ENCODE measurements around the gene CCT3. TPM values are rescaled to one million over a fixed set of nuclear protein-coding genes. Genes with fewer than 3 reads are reported as not detected.

CCT3 gene
- polyA plus RNA-seq, 2 donors, result 61.2 to 149 TPM

DNA sequence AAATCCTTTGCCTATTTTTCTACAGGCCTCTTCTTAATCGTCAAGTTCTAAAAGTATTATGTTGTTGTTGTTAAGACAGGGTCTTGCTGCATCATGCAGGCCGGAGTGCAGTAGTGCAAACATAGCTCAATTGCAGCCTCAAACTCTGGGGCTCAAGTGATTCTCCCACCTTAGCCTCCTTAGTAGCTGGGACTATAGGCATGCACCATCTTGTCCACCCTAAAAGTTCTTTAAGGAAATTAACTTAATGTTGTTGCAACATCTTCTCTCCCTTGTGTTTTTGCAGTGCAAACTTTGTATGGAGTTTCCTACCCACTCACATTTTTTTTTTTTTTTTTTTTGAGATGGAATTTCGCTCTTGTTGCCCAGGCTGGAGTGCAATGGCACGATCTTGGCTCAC is 34.9 kb downstream of the CCT3 start:
- no peaks in the 10 kb centered on the region for H3K9me3 ChIP-seq (ENCODE audit: control insufficient read depth in 2 of 2, insufficient read depth in 1 of 2, low read depth in 1 of 2, low read length in 1 of 2)
- H3K27ac ChIP-seq (ENCODE audit: low read depth in 2 of 2, low read length in 1 of 2), result no peak overlapping the region
- H3K4me1 ChIP-seq (ENCODE audit: control insufficient read depth in 2 of 2, insufficient read depth in 2 of 2, low read length in 1 of 2), result peaks cover 0 to 3% of the 10 kb centered on the region in 2 donors
- no peaks in the 10 kb centered on the region for H3K27me3 ChIP-seq (ENCODE audit: control insufficient read depth in 1 of 2, insufficient read depth in 2 of 2, low read length in 2 of 2)
- WGBS, 2 donors, result 86% methylated on average over 4 of the region's 4 CpGs
- H3K36me3 ChIP-seq (ENCODE audit: control insufficient read depth in 2 of 2, insufficient read depth in 2 of 2, low read length in 1 of 2), result peaks cover 0 to 6% of the 10 kb centered on the region in 2 donors
- no peak overlapping the region for H3K4me3 ChIP-seq (ENCODE audit: low read depth in 1 of 2, low read length in 2 of 2)

- Histone ChIP-seq H3K36me3 (ENCODE audit: control insufficient read depth in 2 of 2, insufficient read depth in 2 of 2, low read length in 1 of 2) (peaks cover 0 to 1% of the 10 kb centered on the region in 2 donors), H3K9me3 (ENCODE audit: control insufficient read depth in 2 of 2, insufficient read depth in 1 of 2, low read depth in 1 of 2, low read length in 1 of 2) (no peaks in the 10 kb centered on the region), H3K4me3 (ENCODE audit: low read depth in 1 of 2, low read length in 2 of 2) (no peak within 1 kb of the TSS), H3K27me3 (ENCODE audit: control insufficient read depth in 1 of 2, insufficient read depth in 2 of 2, low read length in 2 of 2) (no peaks in the 10 kb centered on the region), H3K27ac (ENCODE audit: low read depth in 2 of 2, low read length in 1 of 2) (no peak within 1 kb of the TSS), H3K4me1 (ENCODE audit: control insufficient read depth in 2 of 2, insufficient read depth in 2 of 2, low read length in 1 of 2) (peaks cover 5 to 10% of the 10 kb centered on the region in 2 donors)
- WGBS, 2 donors, result 89% methylated on average over 19 of the region's 19 CpGs
Measured at GRCh38 chr1:156298852-156299357, 39.2 kb downstream of the CCT3 start, which contains the start of gene VHLL. TSS of gene VHLL (minus strand) at chr1:156299307. CDS start at chr1:156299189, 118 bp downstream.

DNA sequence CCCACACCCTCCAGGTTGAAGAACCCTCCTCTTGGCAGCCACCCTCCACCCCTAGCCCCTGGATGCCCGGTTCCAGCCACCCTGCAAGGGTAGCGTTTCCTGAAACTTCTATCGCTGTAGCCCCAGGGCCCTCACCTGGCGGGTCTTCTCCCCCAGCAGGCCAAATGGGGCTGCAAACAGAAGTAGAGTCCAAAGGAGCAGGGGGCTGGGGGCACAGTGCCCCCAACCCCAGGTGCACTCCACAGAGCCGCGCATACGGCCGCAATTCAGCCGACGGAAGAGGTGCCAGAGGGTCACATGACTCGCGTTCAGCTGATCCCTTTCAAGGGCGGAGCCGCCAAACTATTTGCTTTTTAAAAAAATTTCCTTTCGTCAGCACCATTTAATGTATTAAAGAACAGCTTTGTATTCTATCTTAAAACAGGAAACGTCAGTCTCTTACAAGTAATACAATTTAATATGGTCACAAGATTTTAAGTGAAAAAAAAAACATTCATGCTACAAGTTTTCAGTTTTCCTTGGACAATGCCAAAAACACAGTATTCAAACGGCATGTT is 42.6 kb downstream of the CCT3 start, which contains the start of gene GLMP:
Gene GLMP (minus strand): TSS at position 289 of the 557 bp plus-strand sequence. CDS start 34 bp downstream, at position 255.
- Histone ChIP-seq H3K27me3 (ENCODE audit: control insufficient read depth in 1 of 2, insufficient read depth in 2 of 2, low read length in 2 of 2) (no peaks in the 10 kb centered on the region), H3K27ac (ENCODE audit: low read depth in 2 of 2, low read length in 1 of 2) (peak within 1 kb of the TSS; percentile 40 to 76), H3K36me3 (ENCODE audit: control insufficient read depth in 2 of 2, insufficient read depth in 2 of 2, low read length in 1 of 2) (peaks cover 0 to 7% of the 10 kb centered on the region in 2 donors), H3K9me3 (ENCODE audit: control insufficient read depth in 2 of 2, insufficient read depth in 1 of 2, low read depth in 1 of 2, low read length in 1 of 2) (no peaks in the 10 kb centered on the region), H3K4me3 (ENCODE audit: low read depth in 1 of 2, low read length in 2 of 2) (peak within 1 kb of the TSS; percentile 69 to 92), H3K4me1 (ENCODE audit: control insufficient read depth in 2 of 2, insufficient read depth in 2 of 2, low read length in 1 of 2) (peaks cover 5 to 28% of the 10 kb centered on the region in 2 donors)
- WGBS, 2 donors, result 0% methylated on average over 17 of the region's 17 CpGs

GRCh38 chr1:156293895-156294294 is 44.2 kb downstream of the CCT3 start:
- Histone ChIP-seq H3K27ac (ENCODE audit: low read depth in 2 of 2, low read length in 1 of 2) (no peak overlapping the region), H3K36me3 (ENCODE audit: control insufficient read depth in 2 of 2, insufficient read depth in 2 of 2, low read length in 1 of 2) (peaks cover 0 to 8% of the 10 kb centered on the region in 2 donors), H3K4me3 (ENCODE audit: low read depth in 1 of 2, low read length in 2 of 2) (no peak overlapping the region), H3K9me3 (ENCODE audit: control insufficient read depth in 2 of 2, insufficient read depth in 1 of 2, low read depth in 1 of 2, low read length in 1 of 2) (no peaks in the 10 kb centered on the region), H3K27me3 (ENCODE audit: control insufficient read depth in 1 of 2, insufficient read depth in 2 of 2, low read length in 2 of 2) (no peaks in the 10 kb centered on the region), H3K4me1 (ENCODE audit: control insufficient read depth in 2 of 2, insufficient read depth in 2 of 2, low read length in 1 of 2) (peaks cover 5 to 28% of the 10 kb centered on the region in 2 donors)
- WGBS, 2 donors, result 88 to 90% methylated on average over 9 of the region's 9 CpGs

GRCh38 chr1:156293098-156293434 is 45.0 kb downstream of the CCT3 start:
- H3K27ac ChIP-seq (ENCODE audit: low read depth in 2 of 2, low read length in 1 of 2), result peak overlapping the region in 1 of 2 donors; percentile 89

DNA sequence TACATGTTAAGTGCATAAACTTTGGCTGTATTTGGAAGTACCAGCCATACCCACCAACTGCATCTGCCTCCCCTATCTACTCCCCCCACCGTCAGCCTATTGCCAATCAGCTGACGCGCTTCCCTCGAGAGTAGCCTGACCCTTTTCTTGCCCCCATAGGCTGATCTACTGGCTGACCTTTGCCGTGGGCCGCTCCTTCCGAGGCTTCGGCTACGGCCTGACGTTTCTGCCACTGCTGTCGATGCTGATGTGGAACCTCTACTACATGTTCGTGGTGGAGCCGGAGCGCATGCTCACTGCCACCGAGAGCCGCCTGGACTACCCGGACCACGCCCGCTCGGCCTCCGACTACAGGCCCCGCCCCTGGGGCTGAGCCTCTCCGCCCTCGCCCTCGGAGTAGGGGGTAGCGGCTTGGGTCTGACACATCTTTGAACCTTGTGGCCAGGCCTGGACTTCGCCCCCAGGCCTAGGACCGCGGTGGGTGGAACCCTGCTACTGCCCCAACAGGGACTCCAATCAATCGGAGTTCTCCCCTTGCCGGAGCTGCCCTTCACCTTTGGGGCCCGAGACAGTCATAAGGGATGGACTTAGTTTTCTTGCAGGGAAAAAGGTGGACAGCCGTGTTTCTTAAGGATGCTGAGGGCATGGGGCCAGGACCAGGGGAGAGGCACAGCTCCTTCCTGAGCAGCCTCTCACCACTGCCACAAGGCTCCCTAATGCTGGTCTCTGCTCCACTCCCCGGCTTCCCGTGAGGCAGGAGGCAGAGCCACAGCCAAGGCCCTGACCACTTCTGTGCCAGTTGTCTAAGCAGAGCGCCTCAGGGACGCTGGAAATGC is 46.6 kb downstream of the CCT3 start:
- peaks cover 5 to 29% of the 10 kb centered on the region in 2 donors for H3K4me1 ChIP-seq (ENCODE audit: control insufficient read depth in 2 of 2, insufficient read depth in 2 of 2, low read length in 1 of 2)
- H3K36me3 ChIP-seq (ENCODE audit: control insufficient read depth in 2 of 2, insufficient read depth in 2 of 2, low read length in 1 of 2), result peaks cover 0 to 12% of the 10 kb centered on the region in 2 donors
- peak overlapping the region; percentile 61 to 89 for H3K27ac ChIP-seq (ENCODE audit: low read depth in 2 of 2, low read length in 1 of 2)
- H3K9me3 ChIP-seq (ENCODE audit: control insufficient read depth in 2 of 2, insufficient read depth in 1 of 2, low read depth in 1 of 2, low read length in 1 of 2), result no peaks in the 10 kb centered on the region
- peak overlapping the region; percentile 34 to 45 for H3K4me3 ChIP-seq (ENCODE audit: low read depth in 1 of 2, low read length in 2 of 2)
- no peaks in the 10 kb centered on the region for H3K27me3 ChIP-seq (ENCODE audit: control insufficient read depth in 1 of 2, insufficient read depth in 2 of 2, low read length in 2 of 2)
- 24% methylated on average over 37 of the region's 37 CpGs for WGBS, 2 donors

More at GRCh38 chr1:156293098-156293434, 45.0 kb downstream of the CCT3 start:
- no peak overlapping the region for H3K4me3 ChIP-seq (ENCODE audit: low read depth in 1 of 2, low read length in 2 of 2)
- WGBS, 2 donors, result 79 to 83% methylated on average over 8 of the region's 8 CpGs
- no peaks in the 10 kb centered on the region for H3K27me3 ChIP-seq (ENCODE audit: control insufficient read depth in 1 of 2, insufficient read depth in 2 of 2, low read length in 2 of 2)
- no peaks in the 10 kb centered on the region for H3K9me3 ChIP-seq (ENCODE audit: control insufficient read depth in 2 of 2, insufficient read depth in 1 of 2, low read depth in 1 of 2, low read length in 1 of 2)
- peaks cover 5 to 28% of the 10 kb centered on the region in 2 donors for H3K4me1 ChIP-seq (ENCODE audit: control insufficient read depth in 2 of 2, insufficient read depth in 2 of 2, low read length in 1 of 2)
- peaks cover 0 to 10% of the 10 kb centered on the region in 2 donors for H3K36me3 ChIP-seq (ENCODE audit: control insufficient read depth in 2 of 2, insufficient read depth in 2 of 2, low read length in 1 of 2)

DNA sequence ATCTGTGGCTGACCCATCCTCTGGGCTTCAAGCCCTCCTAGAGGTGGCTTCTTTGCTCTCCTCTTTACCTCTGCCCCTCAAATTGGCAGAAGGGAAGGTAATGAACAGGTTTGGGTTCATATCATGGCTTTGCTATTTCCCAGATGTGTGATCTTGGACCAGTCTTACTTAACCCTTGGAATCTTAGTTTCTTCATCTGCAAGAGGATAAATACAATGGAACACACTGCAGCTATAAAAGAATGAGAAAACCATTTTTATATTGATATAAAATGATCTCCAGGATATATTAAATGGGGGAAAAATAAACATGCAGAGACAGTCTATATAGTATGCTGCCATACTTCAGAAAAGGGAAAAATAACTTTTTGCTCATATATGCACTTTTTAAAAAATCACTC is 48.2 kb downstream of the CCT3 start:
- no peak overlapping the region for H3K27ac ChIP-seq (ENCODE audit: low read depth in 2 of 2, low read length in 1 of 2)
- H3K4me1 ChIP-seq (ENCODE audit: control insufficient read depth in 2 of 2, insufficient read depth in 2 of 2, low read length in 1 of 2), result peaks cover 6 to 26% of the 10 kb centered on the region in 2 donors
- no peaks in the 10 kb centered on the region for H3K9me3 ChIP-seq (ENCODE audit: control insufficient read depth in 2 of 2, insufficient read depth in 1 of 2, low read depth in 1 of 2, low read length in 1 of 2)
- peaks cover 0 to 24% of the 10 kb centered on the region in 2 donors for H3K36me3 ChIP-seq (ENCODE audit: control insufficient read depth in 2 of 2, insufficient read depth in 2 of 2, low read length in 1 of 2)
- H3K27me3 ChIP-seq (ENCODE audit: control insufficient read depth in 1 of 2, insufficient read depth in 2 of 2, low read length in 2 of 2), result no peaks in the 10 kb centered on the region
- no peak overlapping the region for H3K4me3 ChIP-seq (ENCODE audit: low read depth in 1 of 2, low read length in 2 of 2)

- peaks cover 0 to 18% of the 10 kb centered on the region in 2 donors for H3K36me3 ChIP-seq (ENCODE audit: control insufficient read depth in 2 of 2, insufficient read depth in 2 of 2, low read length in 1 of 2)
- H3K4me3 ChIP-seq (ENCODE audit: low read depth in 1 of 2, low read length in 2 of 2), result peak overlapping the region; percentile 55 to 56
- H3K27me3 ChIP-seq (ENCODE audit: control insufficient read depth in 1 of 2, insufficient read depth in 2 of 2, low read length in 2 of 2), result no peaks in the 10 kb centered on the region
- H3K4me1 ChIP-seq (ENCODE audit: control insufficient read depth in 2 of 2, insufficient read depth in 2 of 2, low read length in 1 of 2), result peaks cover 3 to 7% of the 10 kb centered on the region in 2 donors
- no peaks in the 10 kb centered on the region for H3K9me3 ChIP-seq (ENCODE audit: control insufficient read depth in 2 of 2, insufficient read depth in 1 of 2, low read depth in 1 of 2, low read length in 1 of 2)
- WGBS, 2 donors, result 87 to 93% methylated on average over 8 of the region's 8 CpGs
- H3K27ac ChIP-seq (ENCODE audit: low read depth in 2 of 2, low read length in 1 of 2), result peak overlapping the region; percentile 13 to 93
Measured at GRCh38 chr1:156286061-156286460, 52.0 kb downstream of the CCT3 start.

- Histone ChIP-seq H3K4me3 (ENCODE audit: low read depth in 1 of 2, low read length in 2 of 2) (peak overlapping the region; percentile 55 to 56), H3K4me1 (ENCODE audit: control insufficient read depth in 2 of 2, insufficient read depth in 2 of 2, low read length in 1 of 2) (peaks cover 3 to 7% of the 10 kb centered on the region in 2 donors), H3K27ac (ENCODE audit: low read depth in 2 of 2, low read length in 1 of 2) (peak overlapping the region; percentile 85 to 93), H3K27me3 (ENCODE audit: control insufficient read depth in 1 of 2, insufficient read depth in 2 of 2, low read length in 2 of 2) (no peaks in the 10 kb centered on the region), H3K36me3 (ENCODE audit: control insufficient read depth in 2 of 2, insufficient read depth in 2 of 2, low read length in 1 of 2) (peaks cover 0 to 19% of the 10 kb centered on the region in 2 donors), H3K9me3 (ENCODE audit: control insufficient read depth in 2 of 2, insufficient read depth in 1 of 2, low read depth in 1 of 2, low read length in 1 of 2) (no peaks in the 10 kb centered on the region)
- WGBS, 2 donors, result 77 to 85% methylated on average over 19 to 21 of the region's 21 CpGs
Measured at GRCh38 chr1:156285437-156285836, 52.7 kb downstream of the CCT3 start.
